ENCODE results near the gene KHK. TPM values are rescaled to one million over a fixed set of nuclear protein-coding genes. Genes with fewer than 3 reads are reported as not detected.

Gene KHK
- total RNA-seq, 3 donors from 2014 or later: 6.3 to 14.7 (median 8.1) TPM

GRCh38 chr2:27067385-27067784 lies 19.2 kb upstream of the KHK start:
- DNase-seq (no peak), ATAC-seq (no peak)
- no peak overlapping the region for H3K4me3 ChIP-seq
- intact Hi-C loops (cut with DNase I, micrococcal nuclease): no loop called here
- peaks cover 12% of the 10 kb centered on the region for H3K4me1 ChIP-seq (ENCODE audit: low read depth)
- TF ChIP-seq, protein P1, sequence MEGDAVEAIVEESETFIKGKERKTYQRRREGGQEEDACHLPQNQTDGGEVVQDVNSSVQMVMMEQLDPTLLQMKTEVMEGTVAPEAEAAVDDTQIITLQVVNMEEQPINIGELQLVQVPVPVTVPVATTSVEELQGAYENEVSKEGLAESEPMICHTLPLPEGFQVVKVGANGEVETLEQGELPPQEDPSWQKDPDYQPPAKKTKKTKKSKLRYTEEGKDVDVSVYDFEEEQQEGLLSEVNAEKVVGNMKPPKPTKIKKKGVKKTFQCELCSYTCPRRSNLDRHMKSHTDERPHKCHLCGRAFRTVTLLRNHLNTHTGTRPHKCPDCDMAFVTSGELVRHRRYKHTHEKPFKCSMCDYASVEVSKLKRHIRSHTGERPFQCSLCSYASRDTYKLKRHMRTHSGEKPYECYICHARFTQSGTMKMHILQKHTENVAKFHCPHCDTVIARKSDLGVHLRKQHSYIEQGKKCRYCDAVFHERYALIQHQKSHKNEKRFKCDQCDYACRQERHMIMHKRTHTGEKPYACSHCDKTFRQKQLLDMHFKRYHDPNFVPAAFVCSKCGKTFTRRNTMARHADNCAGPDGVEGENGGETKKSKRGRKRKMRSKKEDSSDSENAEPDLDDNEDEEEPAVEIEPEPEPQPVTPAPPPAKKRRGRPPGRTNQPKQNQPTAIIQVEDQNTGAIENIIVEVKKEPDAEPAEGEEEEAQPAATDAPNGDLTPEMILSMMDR (IDR thresholded peaks at IDR 0.05): no peak
- H3K36me3 ChIP-seq (ENCODE audit: low read depth): no peaks in the 10 kb centered on the region
- H3K9me3 ChIP-seq: no peaks in the 10 kb centered on the region

DNA sequence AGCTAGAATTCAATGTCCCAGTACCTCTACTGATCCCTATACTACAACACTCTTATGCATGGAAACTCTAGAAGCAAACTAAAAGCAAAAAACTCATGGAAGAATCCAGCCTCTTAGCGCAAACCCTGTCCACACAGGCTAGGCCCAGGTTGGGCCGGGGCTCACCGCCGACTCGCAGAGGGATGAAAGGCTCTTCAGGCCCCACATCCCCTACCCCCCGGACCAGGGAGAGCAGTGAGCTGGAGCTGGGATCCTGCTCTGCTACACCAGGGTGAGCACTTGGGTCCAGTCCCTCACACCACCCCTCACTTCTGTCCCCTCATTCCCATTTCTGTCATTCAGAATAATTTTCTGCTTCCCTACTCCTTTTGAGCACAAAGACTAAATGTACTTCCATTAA lies 17.1 kb upstream of the KHK start:
- H3K4me3 ChIP-seq: no peak overlapping the region
- TF ChIP-seq, protein P1 (IDR thresholded peaks at IDR 0.05): no peak
- ATAC-seq (no peak), DNase-seq (no peak)
- intact Hi-C loops (cut with DNase I, micrococcal nuclease): no loop called here
- H3K4me1 ChIP-seq (ENCODE audit: low read depth): peaks cover 17% of the 10 kb centered on the region
- H3K36me3 ChIP-seq (ENCODE audit: low read depth): no peaks in the 10 kb centered on the region
- H3K9me3 ChIP-seq: no peaks in the 10 kb centered on the region

GRCh38 chr2:27069961-27070618 lies 16.5 kb upstream of the KHK start:
- Histone ChIP-seq H3K36me3 (ENCODE audit: low read depth) (no peaks in the 10 kb centered on the region), H3K9me3 (no peaks in the 10 kb centered on the region), H3K4me3 (no peak overlapping the region), H3K4me1 (ENCODE audit: low read depth) (peaks cover 24% of the 10 kb centered on the region)
- TF ChIP-seq, protein P1 (IDR thresholded peaks at IDR 0.05): no peak
- ATAC-seq (no peak), DNase-seq (no peak)
- intact Hi-C loops (cut with DNase I, micrococcal nuclease): no loop called here

- ATAC-seq: no peak
- H3K4me1 ChIP-seq (ENCODE audit: low read depth): peaks cover 24% of the 10 kb centered on the region
- intact Hi-C loops (cut with DNase I, micrococcal nuclease): no loop called here
- peak overlapping the region; percentile 55 for H3K4me3 ChIP-seq
- no peaks in the 10 kb centered on the region for H3K9me3 ChIP-seq
- TF ChIP-seq, protein P1 (IDR thresholded peaks at IDR 0.05): no peak
- no peak for DNase-seq
- H3K36me3 ChIP-seq (ENCODE audit: low read depth): no peaks in the 10 kb centered on the region
Measured at GRCh38 chr2:27070653-27071276, 15.8 kb upstream of the KHK start.

DNA sequence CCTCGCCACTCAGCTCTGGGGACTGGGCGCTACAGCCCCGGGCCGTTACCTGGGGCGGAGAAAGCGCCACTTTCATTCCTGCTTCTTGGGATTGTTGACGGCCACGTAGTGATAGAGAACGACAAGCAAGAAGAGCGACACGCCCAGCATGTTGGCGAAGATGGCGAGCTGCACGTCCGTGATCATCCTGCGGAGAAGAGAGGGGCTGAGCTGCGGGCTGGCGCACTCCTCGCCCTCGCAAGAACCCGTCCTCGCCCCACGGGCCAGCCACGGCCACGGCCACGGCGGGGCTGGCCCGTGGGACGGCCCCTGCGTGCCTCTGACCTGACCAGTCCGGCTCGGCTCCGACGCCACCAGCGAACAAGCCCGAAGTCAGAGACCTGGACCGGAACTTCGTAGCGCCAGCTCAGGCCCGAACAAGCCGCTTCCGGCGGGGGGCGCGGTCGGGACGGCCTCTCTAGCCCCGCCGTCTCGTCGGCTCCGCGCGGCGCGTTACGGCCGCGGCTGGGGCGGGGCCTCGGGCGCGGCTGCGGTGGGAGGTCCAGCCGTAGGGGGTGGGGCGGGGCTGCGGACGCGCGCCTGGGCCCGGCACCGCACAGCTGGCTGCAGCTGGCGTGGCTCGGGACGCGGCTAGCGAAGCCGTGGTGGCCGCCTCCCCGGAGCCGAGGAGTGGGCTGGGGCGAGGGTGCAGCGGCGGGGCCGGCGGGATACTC lies 15.1 kb upstream of the KHK start, which contains the start of gene OST4:
Gene OST4, minus strand, starts transcription at position 378 of the 713 bp plus-strand sequence.
- Histone ChIP-seq H3K4me1 (ENCODE audit: low read depth) (peaks cover 24% of the 10 kb centered on the region), H3K36me3 (ENCODE audit: low read depth) (no peaks in the 10 kb centered on the region), H3K4me3 (peak within 1 kb of the TSS; percentile 55), H3K9me3 (no peaks in the 10 kb centered on the region)
- ATAC-seq (peak; percentile 97), DNase-seq (peak; percentile 96)
- TF ChIP-seq, protein P1 (IDR thresholded peaks at IDR 0.05): peak; percentile 15
- intact Hi-C loops (cut with DNase I, micrococcal nuclease): no loop called here
